NK-92 (cell line): ENCODE results near the gene PLD5.
"Not testable (repeated sequence)": the region's sequence is repeated elsewhere in the genome, so short reads cannot be mapped to it uniquely, and the experiment has no call there.

Experiments used
- DNase-seq: peaks from one replicate; lab custom pipeline; 2025; ENCODE audit not compliant: unreplicated experiment; lab: John Stamatoyannopoulos, UW

The PLD5 gene

GRCh38 chr1:242214455-242214854 is 310.0 kb downstream of the PLD5 start:
- DNase-seq = not testable (repeated sequence)

- not testable (repeated sequence) for DNase-seq
Observed at GRCh38 chr1:242212961-242213360, 311.5 kb downstream of the PLD5 start.

GRCh38 chr1:242212401-242212800 is 312.1 kb downstream of the PLD5 start:
- no peak for DNase-seq

- DNase-seq = no peak
Observed at GRCh38 chr1:242211254-242212022, 313.1 kb downstream of the PLD5 start.

- DNase-seq = not testable (repeated sequence)
Observed at GRCh38 chr1:242210316-242210715, 314.2 kb downstream of the PLD5 start.

- DNase-seq = no peak
Observed at GRCh38 chr1:242209063-242209462, 315.4 kb downstream of the PLD5 start.

GRCh38 chr1:242208021-242208420 is 316.5 kb downstream of the PLD5 start:
- no peak for DNase-seq

- DNase-seq = no peak
Observed at GRCh38 chr1:242206994-242207393, 317.5 kb downstream of the PLD5 start.

GRCh38 chr1:242205622-242206489 is 318.6 kb downstream of the PLD5 start:
- DNase-seq = no peak

- no peak for DNase-seq
Observed at GRCh38 chr1:242203262-242203661, 321.2 kb downstream of the PLD5 start.

- DNase-seq = no peak
Observed at GRCh38 chr1:242201090-242201489, 323.4 kb downstream of the PLD5 start.

- DNase-seq = no peak
Observed at GRCh38 chr1:242199776-242200458, 324.6 kb downstream of the PLD5 start.

GRCh38 chr1:242197907-242198820 is 326.3 kb downstream of the PLD5 start:
- DNase-seq = no peak

- DNase-seq = no peak
Observed at GRCh38 chr1:242196914-242197313, 327.6 kb downstream of the PLD5 start.

GRCh38 chr1:242196101-242196500 is 328.4 kb downstream of the PLD5 start:
- no peak for DNase-seq

GRCh38 chr1:242189591-242189990 is 334.9 kb downstream of the PLD5 start:
- no peak for DNase-seq

GRCh38 chr1:242187816-242188215 is 336.7 kb downstream of the PLD5 start:
- no peak for DNase-seq

GRCh38 chr1:242187171-242187570 is 337.3 kb downstream of the PLD5 start:
- DNase-seq = no peak

- DNase-seq = no peak
Observed at GRCh38 chr1:242185731-242186130, 338.8 kb downstream of the PLD5 start.

- no peak for DNase-seq
Observed at GRCh38 chr1:242184955-242185354, 339.5 kb downstream of the PLD5 start.
